Measurements from ENCODE around the gene ZCCHC7.

GRCh38 chr9:37348917-37349316, 228.5 kb downstream of the ZCCHC7 start:
- TF ChIP-seq CTCF (IDR thresholded peaks at IDR 0.05; ENCODE audit: extremely low read depth in 1 of 2, insufficient read depth in 1 of 2, low read depth in 1 of 2, low read length in 2 of 2) (no peak), POLR2A (IDR thresholded peaks at IDR 0.05; ENCODE audit: low read depth, low read length) (no peak), POLR2AphosphoS5 (IDR thresholded peaks at IDR 0.05; ENCODE audit: insufficient read depth, low read depth, low read length) (no peak), GATA2 (IDR thresholded peaks at IDR 0.05; ENCODE audit: insufficient read depth, insufficient read length, low read depth, low read length) (no peak)
